ENCODE measurements around the gene SPDYA. TPM values are rescaled to one million over a fixed set of nuclear protein-coding genes. Genes with fewer than 3 reads are reported as not detected.

The SPDYA gene
- total RNA-seq, result 1.2 TPM

DNA sequence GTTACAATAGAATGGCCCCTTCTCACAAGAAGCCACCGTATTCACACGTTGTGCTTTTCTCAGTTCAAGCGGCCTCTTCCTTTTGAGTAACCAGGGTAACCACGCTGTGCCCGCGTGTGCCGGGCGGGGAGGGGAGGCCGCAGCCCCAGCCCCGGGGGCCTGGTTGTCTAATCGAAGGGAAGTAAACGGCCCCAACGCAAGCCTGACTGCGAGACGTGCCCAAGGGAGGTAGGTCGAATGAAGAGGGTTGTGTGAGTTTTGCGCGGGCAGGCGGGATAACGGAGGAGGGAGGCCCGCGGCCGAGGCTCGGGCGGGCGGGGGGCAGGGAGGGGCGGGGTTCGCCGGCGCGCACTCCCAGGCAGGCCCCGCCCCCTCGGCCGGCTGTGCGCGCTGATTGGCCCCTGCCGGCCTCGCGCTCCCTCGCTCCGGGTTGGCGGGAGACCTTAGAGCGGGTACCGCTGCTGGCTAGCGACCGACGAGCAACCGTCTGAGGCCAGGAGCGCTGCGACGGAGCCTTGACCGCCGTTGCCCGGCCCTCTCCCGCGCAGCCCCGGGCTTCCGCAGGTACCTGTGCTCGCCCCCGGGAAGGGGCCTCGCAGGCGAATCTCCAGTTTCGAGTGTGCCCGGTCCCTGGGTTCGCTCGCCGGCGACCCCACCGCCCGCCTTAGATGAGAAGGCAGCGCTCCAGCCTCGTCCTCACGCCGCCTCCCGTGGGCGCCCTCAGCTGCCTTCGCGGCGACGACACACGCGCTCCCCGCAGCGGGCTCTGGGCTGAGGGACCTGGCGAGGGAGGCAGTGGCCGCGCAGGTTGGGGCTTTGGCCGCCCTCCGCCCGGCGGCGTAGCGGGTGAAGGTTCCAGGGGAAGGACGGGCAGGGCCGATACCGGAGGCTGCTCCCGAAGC lies at the start of gene SPDYA:
Gene SPDYA, plus strand, starts transcription at position 451 of the 902 bp plus-strand sequence. CDS start 5,181 bp downstream, outside the sequence.

DNA sequence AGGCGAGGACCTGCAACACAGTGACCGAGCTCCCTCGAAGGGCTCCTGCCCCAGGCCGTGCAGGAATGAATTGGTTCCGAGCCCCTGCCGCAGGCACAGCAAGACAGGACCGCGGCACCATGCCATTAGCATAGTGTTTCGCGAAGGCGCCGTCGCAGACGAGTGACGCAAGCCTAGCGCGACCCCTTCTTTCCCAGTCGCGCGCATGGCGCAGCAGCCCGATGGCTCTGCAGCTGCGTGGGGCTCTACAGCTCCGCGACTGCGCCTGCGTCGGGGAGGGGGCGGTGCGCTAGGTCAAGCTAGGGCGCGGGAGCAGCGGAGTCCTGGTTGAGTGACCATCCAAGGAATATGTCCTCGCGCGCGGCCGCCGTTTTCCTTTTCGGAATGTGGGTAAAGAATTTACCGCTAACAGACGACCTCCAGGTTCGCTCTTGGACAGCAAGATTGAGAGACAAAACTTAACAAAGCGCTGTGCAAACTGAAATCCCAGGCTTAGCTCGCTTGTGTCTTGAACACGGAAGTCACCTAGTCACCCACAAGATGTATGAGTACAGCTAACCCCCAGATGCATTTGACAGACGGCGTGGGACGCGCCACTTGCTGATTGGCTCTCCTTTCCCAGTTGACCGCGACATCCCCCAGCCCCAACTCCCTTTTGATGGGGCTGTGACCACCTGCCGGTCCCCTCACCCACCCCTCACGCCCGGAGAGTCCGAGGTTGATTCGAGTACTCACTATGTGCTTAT lies 59.7 kb downstream of the SPDYA start, which contains the start of gene TRMT61B:
Gene TRMT61B, minus strand, starts transcription at position 164 of the 746 bp plus-strand sequence. Its CDS starts 32 bp downstream, at position 132.

DNA sequence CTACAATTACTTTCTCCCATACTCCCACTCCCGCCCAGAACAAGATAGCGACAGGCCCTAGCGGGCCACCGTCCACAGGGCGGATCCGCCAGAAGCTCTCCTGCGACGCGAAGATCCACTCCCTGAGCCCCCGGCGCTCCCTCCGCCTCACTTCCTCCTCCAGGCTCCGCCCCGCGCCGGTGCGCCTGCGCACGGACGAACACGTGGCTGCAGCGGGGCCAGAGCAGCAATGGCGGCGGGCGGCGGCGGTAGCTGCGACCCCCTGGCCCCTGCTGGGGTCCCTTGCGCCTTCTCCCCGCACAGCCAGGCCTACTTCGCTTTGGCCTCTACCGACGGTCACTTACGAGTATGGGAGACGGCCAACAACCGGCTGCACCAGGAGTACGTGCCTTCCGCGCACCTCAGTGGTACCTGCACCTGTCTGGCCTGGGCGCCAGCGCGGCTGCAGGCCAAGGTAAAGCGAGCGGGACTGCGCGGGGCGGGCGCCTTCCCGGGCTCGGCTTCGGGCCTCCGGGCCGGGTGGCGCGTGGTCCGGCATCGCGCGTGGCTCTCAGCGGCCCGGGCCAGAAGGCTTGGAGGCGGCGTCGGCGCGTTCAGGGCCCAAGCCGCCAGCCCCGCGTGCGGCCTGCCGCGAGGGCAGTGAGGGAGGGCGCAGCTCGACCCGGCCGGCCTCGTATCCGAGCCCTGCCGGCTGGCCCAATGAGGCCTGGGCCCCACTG lies 84.0 kb downstream of the SPDYA start, which contains the start of gene WDR43:
Gene WDR43, plus strand, starts transcription at position 198 of the 719 bp plus-strand sequence. Its CDS starts 32 bp downstream, at position 230.

Other genes with a start within 250 kb of the SPDYA start
- 370 TPM for gene PPP1CB, start 59.0 kb upstream of the SPDYA start, total RNA-seq
- 25.6 TPM for gene TRMT61B, start 59.5 kb downstream of the SPDYA start, total RNA-seq
- 55.4 TPM for gene WDR43, start 83.8 kb downstream of the SPDYA start, total RNA-seq
- 2.3 TPM for gene TOGARAM2, start 170.5 kb downstream of the SPDYA start, total RNA-seq

Measured in diencephalon (tissue), 1 donor.